GM10266 (cell line): ENCODE data around the gene LIME1.

Experiments
- DNase-seq: peaks from one replicate; pipeline ENCODE4 v3.0.0; 2012; ENCODE audit errors: extremely low spot score
- TF ChIP-seq, protein P1 (sequence below): IDR thresholded peaks from 2 replicates; pipeline ENCODE4 v1.5.1; 2012; ENCODE audit warnings: mild to moderate bottlenecking, low read depth; ENCODE audit not compliant: control insufficient read depth, insufficient read depth; ENCODE audit errors: missing control alignments

LIME1 gene

GRCh38 chr20:63765082-63765873, 28.8 kb downstream of the LIME1 start:
- TF ChIP-seq, protein P1, sequence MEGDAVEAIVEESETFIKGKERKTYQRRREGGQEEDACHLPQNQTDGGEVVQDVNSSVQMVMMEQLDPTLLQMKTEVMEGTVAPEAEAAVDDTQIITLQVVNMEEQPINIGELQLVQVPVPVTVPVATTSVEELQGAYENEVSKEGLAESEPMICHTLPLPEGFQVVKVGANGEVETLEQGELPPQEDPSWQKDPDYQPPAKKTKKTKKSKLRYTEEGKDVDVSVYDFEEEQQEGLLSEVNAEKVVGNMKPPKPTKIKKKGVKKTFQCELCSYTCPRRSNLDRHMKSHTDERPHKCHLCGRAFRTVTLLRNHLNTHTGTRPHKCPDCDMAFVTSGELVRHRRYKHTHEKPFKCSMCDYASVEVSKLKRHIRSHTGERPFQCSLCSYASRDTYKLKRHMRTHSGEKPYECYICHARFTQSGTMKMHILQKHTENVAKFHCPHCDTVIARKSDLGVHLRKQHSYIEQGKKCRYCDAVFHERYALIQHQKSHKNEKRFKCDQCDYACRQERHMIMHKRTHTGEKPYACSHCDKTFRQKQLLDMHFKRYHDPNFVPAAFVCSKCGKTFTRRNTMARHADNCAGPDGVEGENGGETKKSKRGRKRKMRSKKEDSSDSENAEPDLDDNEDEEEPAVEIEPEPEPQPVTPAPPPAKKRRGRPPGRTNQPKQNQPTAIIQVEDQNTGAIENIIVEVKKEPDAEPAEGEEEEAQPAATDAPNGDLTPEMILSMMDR, result no peak
- no peak for DNase-seq

- no peak for DNase-seq
- TF ChIP-seq, protein P1, result no peak
Measured at GRCh38 chr20:63765902-63766301, 29.4 kb downstream of the LIME1 start.

DNA sequence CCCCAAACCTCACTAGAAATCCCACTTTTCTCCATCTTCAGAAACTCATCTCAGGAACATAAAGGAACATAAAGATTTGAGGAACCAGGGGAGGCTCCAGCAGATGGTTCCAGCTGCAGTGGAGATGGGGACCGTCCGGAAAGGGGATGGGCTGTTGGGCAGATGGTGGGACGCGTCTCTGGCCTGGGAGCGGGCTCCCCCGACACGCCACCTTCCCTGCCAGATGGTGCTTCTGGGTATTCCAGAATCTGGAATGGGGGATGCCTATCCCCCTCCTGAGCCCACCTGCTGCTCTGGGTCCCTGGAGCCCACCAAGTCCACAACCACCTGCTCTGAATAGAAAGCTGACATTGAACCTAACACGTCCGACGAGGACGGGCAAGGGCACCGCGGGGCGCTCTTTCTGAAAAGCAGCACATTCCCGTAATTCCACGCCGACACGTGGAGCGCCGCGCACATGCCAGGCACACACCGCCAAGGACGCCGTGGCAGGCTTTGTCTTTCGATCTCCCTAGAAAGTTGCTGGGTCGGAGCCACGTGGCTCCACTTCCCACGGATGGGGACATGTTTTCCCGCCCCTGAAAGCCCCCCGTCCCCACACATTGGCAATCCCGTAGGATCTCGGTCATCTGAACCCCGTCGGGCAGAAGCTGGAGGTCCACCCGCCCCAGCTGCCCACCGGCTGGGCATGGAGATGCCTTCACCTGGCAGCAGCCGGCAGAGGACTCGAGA, 30.4 kb downstream of the LIME1 start:
- TF ChIP-seq, protein P1, result no peak
- no peak for DNase-seq

DNA sequence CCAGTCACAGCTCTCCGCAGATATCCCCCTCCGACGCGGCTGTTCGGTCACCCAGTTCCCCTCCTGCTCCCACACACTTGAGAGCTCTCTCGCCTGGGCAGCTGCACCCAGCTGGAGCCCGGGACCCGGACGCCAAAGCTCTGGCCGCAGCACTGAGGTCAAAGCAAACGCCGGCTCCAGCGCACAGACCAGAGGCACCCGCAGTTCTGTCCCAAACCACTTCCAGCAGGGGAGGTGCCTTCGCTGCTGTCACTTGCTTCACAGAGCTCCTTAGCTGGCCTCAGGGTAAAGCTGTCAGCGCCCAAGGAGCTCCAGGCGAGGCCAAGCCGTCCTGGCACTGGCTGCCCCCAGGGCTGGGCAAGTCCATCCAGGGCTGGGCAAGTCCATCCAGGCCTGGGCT, 31.0 kb downstream of the LIME1 start:
- no peak for DNase-seq
- TF ChIP-seq, protein P1, result no peak

- DNase-seq, result no peak
Measured at GRCh38 chr20:63767886-63768285, 31.4 kb downstream of the LIME1 start.

DNA sequence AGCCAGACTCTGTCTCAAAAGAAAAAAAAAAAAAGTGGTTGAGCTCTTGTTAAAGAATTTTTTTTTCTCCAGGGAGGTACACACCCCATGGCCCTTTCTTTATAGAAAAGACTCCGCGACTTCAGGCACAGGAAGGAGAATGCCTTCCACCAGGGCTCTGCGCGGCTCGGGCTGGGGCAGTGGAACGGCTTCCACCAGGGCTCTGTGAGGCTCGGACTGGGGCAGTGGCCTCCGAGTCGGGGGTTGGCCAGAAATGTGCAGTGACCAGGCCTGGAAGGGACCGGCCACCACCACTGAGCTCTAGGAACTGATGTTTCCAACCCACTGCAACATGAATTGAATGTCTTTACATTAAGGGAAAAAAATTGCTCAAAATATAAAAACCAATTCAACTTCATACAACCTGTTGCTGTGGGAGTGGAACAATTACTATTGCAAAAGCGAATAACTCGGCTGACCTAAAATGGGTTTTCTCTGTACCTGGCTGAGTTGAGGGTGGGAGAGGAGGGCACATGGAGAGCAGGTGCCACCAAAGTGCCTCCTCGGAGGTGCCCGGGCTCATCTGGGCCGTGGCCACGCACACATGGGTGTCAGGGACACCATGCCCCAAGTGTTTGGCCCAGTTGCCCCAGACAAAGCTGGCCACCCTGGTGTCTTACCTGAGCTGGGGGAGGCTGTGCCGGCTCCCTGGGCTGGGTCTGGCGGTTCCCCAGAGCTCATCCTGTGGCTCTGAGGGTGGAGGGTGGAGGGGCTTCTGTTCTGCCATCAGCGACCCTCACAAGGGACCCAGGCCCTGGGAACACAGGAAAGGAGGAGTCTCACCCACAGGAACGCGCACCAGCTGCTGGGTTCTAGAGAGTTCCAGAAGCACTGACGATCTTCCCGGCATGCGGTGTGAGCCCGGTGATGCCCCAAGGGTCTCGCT, 32.4 kb downstream of the LIME1 start:
- DNase-seq, result no peak
- TF ChIP-seq, protein P1, result no peak

More at GRCh38 chr20:63767886-63768285, 31.4 kb downstream of the LIME1 start:
- TF ChIP-seq, protein P1, result no peak
